SIG-M5 treated with dmso at 0.1 percent for 504 hours (cell line): ENCODE data around the gene NDUFA3.
A peak's percentile ranks its signal among the peaks of the same experiment; 100 is the strongest.
"Not testable (repeated sequence)": the region's sequence is repeated elsewhere in the genome, so short reads cannot be mapped to it uniquely, and the experiment has no call there.

Source experiments
- DNase-seq: peaks from one replicate; lab custom pipeline; 2025; ENCODE audit not compliant: unreplicated experiment; lab: John Stamatoyannopoulos, UW

Gene NDUFA3

DNA sequence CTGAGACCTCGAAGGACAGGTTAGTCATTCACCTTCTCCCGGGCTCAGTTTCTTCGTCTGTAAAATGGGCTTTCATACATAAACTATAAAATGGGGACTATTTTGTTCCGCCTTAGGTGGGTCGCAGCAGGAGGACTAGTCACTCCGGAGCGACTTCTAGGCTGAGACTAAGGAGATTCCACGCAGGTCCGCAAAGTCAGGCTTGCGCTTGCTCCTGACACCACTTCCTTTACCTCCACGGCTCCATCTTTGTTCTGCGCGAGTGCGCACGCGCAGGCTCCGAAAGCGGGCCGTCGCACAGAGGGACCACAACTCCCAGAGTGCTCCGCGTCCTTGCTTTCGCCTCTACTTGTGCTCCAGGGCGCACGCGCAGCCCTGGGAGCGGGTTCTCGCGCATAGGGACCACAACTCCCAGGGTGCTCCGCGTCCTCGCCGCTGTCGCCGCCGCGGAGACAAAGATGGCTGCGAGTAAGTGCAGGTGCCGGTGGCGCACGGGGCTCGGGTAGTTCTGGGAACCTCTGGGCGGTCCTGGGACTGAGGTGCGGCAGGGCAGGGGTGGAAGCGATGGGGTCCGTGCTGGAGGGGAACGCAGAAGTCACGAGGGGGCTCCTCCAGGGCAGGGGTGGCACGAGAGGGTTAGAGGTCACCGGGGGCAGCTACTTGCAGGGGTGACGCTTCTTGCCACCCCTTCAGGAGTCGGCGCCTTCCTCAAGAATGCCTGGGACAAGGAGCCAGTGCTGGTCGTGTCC lies at the start of gene NDUFA3:
Gene NDUFA3 (plus strand): TSS at position 435 of the 749 bp plus-strand sequence. CDS start 24 bp downstream, at position 459.
- DNase-seq = peak; percentile 96

GRCh38 chr19:54062643-54063042 lies 40.0 kb upstream of the NDUFA3 start:
- peak; percentile 4 for DNase-seq

GRCh38 chr19:54063350-54064116 lies 39.1 kb upstream of the NDUFA3 start, which contains the start of gene VSTM1:
Gene VSTM1, minus strand, starts transcription at chr19:54063897. Its CDS starts 120 bp downstream, at chr19:54063777.
- no peak for DNase-seq

DNA sequence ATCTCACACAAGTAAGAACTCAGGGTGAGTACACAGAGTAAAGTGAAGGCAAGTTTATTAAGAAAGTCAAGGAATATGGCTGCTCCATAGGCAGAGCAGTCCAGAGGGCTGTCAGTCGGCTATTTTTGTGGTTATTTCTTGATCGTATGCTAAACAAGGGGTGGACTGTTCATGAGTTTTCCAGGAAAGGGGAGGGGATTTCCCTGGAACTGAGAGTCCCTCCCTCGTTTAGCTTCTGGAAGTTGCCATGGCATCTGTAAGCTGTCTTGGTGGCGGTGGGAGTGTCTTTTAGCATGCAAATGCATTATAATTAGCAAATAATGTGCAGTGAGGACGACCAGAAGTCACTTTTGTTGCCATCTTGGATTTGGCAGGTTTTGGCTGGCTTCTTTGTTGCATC lies 33.2 kb upstream of the NDUFA3 start:
- DNase-seq = no peak

DNA sequence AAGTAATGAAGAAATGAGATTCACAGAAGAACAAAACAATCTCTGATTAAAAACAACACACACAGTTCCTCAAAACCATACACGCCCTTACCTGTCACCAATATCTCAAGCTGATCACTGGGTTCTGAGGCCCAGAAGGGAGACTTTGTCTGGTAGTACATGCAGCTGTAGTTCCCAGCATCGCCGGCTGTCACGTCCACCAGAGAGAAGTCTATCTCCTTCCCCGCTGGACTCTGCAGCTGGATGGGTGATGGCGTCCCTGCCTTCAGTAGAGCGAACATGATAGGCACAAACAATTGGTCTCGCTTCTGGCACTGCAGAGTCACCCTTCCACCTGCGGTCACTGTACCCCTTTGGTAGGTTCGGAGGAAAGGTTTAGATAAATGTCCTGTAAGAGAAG lies 28.8 kb upstream of the NDUFA3 start:
- DNase-seq = no peak

- no peak for DNase-seq
Measured at GRCh38 chr19:54074851-54075250, 27.8 kb upstream of the NDUFA3 start.

- peak; percentile 82 for DNase-seq
Measured at GRCh38 chr19:54077334-54077733, 25.3 kb upstream of the NDUFA3 start.

DNA sequence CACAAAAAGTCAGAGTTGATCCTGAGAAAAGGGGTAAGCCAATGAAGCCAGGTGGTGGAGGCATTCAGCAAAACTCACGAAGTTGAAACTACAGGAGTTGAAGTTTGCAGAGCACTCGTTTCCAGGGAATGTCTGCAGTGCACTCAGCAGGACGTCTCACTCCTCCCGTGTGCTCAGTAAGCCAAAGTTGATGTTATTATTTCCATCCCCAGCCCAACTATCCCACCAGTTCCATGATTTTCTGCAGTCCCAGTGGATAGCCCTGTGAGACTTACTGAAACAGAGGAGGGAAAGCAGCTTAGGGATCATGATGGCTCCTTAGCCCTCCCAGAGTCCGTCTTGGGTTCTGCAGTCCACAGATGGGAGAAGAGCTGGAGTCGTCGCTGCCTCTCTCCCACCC lies 21.6 kb upstream of the NDUFA3 start, which contains the start of gene TARM1:
Gene TARM1 (minus strand): TSS at position 334 of the 400 bp plus-strand sequence. CDS start 25 bp downstream, at position 309.
- DNase-seq = no peak

GRCh38 chr19:54084410-54084809 lies 18.2 kb upstream of the NDUFA3 start:
- DNase-seq = no peak

- no peak for DNase-seq
Measured at GRCh38 chr19:54094426-54095000, 8.1 kb upstream of the NDUFA3 start.

GRCh38 chr19:54095136-54095858 lies 7.4 kb upstream of the NDUFA3 start:
- no peak for DNase-seq

GRCh38 chr19:54095859-54096616 lies 6.6 kb upstream of the NDUFA3 start:
- not testable (repeated sequence) for DNase-seq

GRCh38 chr19:54096617-54097106 lies 6.0 kb upstream of the NDUFA3 start:
- DNase-seq = peak; percentile 48

GRCh38 chr19:54099190-54099902 lies 3.3 kb upstream of the NDUFA3 start:
- DNase-seq = no peak

GRCh38 chr19:54099903-54100255 lies 2.8 kb upstream of the NDUFA3 start:
- not testable (repeated sequence) for DNase-seq

DNA sequence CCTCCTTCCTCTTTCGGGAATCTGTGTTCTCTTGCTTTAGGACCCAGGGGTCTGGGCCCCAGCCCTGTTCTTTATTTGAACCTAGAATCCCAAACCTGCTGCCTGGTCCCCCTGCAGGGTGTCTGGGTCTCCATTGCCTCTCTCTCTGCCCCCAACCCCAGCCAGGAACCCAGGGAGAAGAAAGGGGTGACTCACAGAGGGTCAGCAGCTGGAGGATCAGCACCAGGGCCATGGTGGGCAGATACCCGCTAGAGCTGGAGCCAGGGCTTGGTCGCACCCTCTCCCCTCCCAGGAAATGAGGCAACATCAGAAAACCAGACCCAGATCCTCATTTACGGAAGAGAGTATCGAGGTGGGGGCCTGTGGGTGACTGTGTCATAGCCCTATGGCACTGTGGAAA lies 2.1 kb upstream of the NDUFA3 start, which contains the start of gene OSCAR:
Gene OSCAR (minus strand): TSS at position 243 of the 400 bp plus-strand sequence. CDS start 11 bp downstream, at position 232.
- DNase-seq = peak; percentile 86

GRCh38 chr19:54104998-54105715 lies 2.5 kb downstream of the NDUFA3 start:
- no peak for DNase-seq

DNA sequence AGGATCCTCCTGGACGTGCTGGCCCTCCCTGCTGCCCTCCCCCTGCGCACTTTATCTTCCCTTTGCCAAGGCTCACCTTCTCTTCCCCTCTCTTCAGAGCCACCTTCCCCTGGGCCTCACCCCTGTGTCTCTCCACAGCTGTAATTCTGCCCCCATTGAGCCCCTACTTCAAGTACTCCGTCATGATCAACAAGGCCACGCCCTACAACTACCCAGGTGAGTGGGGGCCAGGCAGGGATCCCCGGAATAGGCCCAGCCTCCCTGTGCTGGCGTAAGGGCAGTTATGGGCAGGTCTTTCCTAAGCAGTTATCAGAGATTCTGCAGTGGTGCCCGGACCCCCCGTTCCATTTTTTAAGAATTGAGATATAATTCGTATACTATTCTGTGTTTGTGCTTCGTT lies 3.1 kb downstream of the NDUFA3 start:
- DNase-seq = no peak

GRCh38 chr19:54106716-54107115 lies 4.1 kb downstream of the NDUFA3 start:
- no peak for DNase-seq
